Measurements from ENCODE around the gene NAGLU. TPM values are rescaled to one million over a fixed set of nuclear protein-coding genes. Genes with fewer than 3 reads are reported as not detected.

The NAGLU gene
- polyA plus RNA-seq, 2 of the 4 experiments (the other 2 are of a cell fraction) = 17.8 to 34.5 TPM

DNA sequence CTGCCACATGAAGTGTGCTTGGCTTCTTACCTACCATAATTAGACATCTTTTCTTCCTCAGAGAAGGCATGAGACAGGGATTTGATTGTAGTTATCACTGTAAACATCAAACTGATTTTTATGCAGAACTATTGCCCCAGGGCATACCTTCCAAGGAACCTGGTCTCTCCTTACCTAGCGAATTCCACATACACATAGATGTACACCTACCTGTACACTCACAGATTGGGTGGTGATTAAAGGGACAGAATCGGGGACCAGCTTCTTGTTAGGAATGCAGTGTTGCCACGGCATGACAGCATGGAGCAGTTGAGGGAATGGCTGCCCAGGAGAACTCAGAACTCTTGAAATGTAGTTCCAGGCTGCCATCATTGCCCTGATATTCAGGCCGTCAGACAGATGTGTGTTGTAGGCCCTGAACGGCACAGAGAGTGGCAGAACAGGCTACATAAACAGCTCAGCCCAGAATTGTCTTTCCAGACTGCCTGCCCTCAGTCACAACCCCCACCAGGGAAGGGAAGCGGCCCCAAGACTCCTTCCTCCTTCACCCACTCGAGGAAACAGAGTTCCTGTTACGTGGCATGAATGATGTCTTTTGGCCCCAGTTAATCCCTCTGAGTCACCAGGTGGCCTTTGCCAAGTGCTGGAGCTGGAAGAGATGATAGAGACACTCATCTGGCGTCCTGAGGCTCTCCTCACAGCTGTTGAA is 17.8 kb upstream of the NAGLU start:
- 0 out of 3 replicates have a peak overlapping the region, but pooled peaks have one; percentile 13 for H3K4me3 ChIP-seq

GRCh38 chr17:42518755-42519545 is 17.1 kb upstream of the NAGLU start:
- WGBS (ENCODE audit: missing lambda C conversion rate) = 16% methylated on average over 6 of the region's 6 CpGs
- H3K4me1 ChIP-seq = peaks cover 63% of the 10 kb centered on the region
- no peaks in the 10 kb centered on the region for H3K9me3 ChIP-seq
- ATAC-seq (peak; percentile 10 to 44; a peak in 5 of 6 replicates), DNase-seq (ENCODE audit: low read depth in 1 of 2, low spot score in 1 of 2) (peak in 1 of 2 experiments; percentile 84), FAIRE-seq (no peak)
- peak overlapping the region; percentile 83 for H3K4me2 ChIP-seq
- peak overlapping the region; percentile 14; the same call in 1 of the 3 replicates for H3K4me3 ChIP-seq
- H3K27ac ChIP-seq = peak overlapping the region; percentile 95 to 98
- POLR2A ChIA-PET = interaction anchor here (0.6 to 4.5 kb wide), 11 partner anchors 8 to 194 kb away, joined by 3 to 66 read pairs (median 5); partner anchors contain the start of genes CAVIN1, NAGLU and STAT3
- CTCF ChIA-PET = interaction anchor here (0.5 to 17.8 kb wide), 37 partner anchors 8 to 332 kb away, joined by 3 to 364 read pairs (median 8); partner anchors contain the start of genes CAVIN1 and NAGLU
- TF ChIP-seq, protein P1, sequence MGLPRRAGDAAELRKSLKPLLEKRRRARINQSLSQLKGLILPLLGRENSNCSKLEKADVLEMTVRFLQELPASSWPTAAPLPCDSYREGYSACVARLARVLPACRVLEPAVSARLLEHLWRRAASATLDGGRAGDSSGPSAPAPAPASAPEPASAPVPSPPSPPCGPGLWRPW (IDR thresholded peaks at IDR 0.05) = no peak
- TF ChIP-seq ATOH8 (CRISPR knock-in tag; IDR thresholded peaks at IDR 0.05; ENCODE audit: low read depth) (no peak; the same call in 1 of the 2 replicates), MAFK (IDR thresholded peaks at IDR 0.05; ENCODE audit: partially characterized antibody) (no peak), GATA3 (IDR thresholded peaks at IDR 0.05; ENCODE audit: borderline replicate concordance) (peak; percentile 10; the same call in 1 of the 2 replicates), PBX3 (IDR thresholded peaks at IDR 0.05) (no peak), POLR2A (IDR thresholded peaks at IDR 0.05; ENCODE audit: low read length) (0 out of 2 replicates have a peak, but pooled peaks have one; percentile 10), EHMT2 (IDR thresholded peaks at IDR 0.05; ENCODE audit: low read depth) (no peak), CEBPB (IDR thresholded peaks at IDR 0.05) (no peak), FOSL2 (IDR thresholded peaks at IDR 0.05) (no peak), FOSL2 (CRISPR knock-in tag; IDR thresholded peaks at IDR 0.05) (no peak)
- TF ChIP-seq, protein P2, sequence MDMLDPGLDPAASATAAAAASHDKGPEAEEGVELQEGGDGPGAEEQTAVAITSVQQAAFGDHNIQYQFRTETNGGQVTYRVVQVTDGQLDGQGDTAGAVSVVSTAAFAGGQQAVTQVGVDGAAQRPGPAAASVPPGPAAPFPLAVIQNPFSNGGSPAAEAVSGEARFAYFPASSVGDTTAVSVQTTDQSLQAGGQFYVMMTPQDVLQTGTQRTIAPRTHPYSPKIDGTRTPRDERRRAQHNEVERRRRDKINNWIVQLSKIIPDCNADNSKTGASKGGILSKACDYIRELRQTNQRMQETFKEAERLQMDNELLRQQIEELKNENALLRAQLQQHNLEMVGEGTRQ (IDR thresholded peaks at IDR 0.05) = no peak

More for the DNA sequence above, 17.8 kb upstream of the NAGLU start:
- peak; percentile 75 to 76; a peak in 3 of 5 replicates for TF ChIP-seq JUN (IDR thresholded peaks at IDR 0.05)
- 0 out of 2 replicates have a peak, but pooled peaks have one; percentile 74 for TF ChIP-seq ATOH8 (CRISPR knock-in tag; IDR thresholded peaks at IDR 0.05; ENCODE audit: low read depth)
- TF ChIP-seq, protein P3, sequence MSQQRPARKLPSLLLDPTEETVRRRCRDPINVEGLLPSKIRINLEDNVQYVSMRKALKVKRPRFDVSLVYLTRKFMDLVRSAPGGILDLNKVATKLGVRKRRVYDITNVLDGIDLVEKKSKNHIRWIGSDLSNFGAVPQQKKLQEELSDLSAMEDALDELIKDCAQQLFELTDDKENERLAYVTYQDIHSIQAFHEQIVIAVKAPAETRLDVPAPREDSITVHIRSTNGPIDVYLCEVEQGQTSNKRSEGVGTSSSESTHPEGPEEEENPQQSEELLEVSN (IDR thresholded peaks at IDR 0.05; ENCODE audit: borderline replicate concordance, low read depth) = 0 out of 2 replicates have a peak, but pooled peaks have one; percentile 37
- TF ChIP-seq KDM1A (IDR thresholded peaks at IDR 0.05; ENCODE audit: low read depth) = no peak
- peak; percentile 86 for TF ChIP-seq PBX3 (IDR thresholded peaks at IDR 0.05)
- no peak for TF ChIP-seq SREBF2 (IDR thresholded peaks at IDR 0.05)
- TF ChIP-seq GATA3 (IDR thresholded peaks at IDR 0.05; ENCODE audit: borderline replicate concordance) = peak; percentile 81; the same call in 1 of the 2 replicates
- TF ChIP-seq FOSL2 (IDR thresholded peaks at IDR 0.05) = peak; percentile 93
- TF ChIP-seq FOSL2 (CRISPR knock-in tag; IDR thresholded peaks at IDR 0.05) = peak; percentile 96
- TF ChIP-seq CEBPB (IDR thresholded peaks at IDR 0.05) = no peak; a peak in 1 of 4 replicates
- TF ChIP-seq, protein P4, sequence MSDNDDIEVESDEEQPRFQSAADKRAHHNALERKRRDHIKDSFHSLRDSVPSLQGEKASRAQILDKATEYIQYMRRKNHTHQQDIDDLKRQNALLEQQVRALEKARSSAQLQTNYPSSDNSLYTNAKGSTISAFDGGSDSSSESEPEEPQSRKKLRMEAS (IDR thresholded peaks at IDR 0.05) = peak; percentile 75
- TF ChIP-seq EP300 (IDR thresholded peaks at IDR 0.05) = peak; percentile 35 to 60; a peak in 2 of 5 replicates
- TF ChIP-seq FOXS1 (CRISPR knock-in tag; IDR thresholded peaks at IDR 0.05) = no peak
- no peak for TF ChIP-seq HOXA7 (CRISPR knock-in tag; IDR thresholded peaks at IDR 0.05)
- 0 out of 5 replicates have a peak, but pooled peaks of 1 of the 2 experiments have one; percentile 14 for TF ChIP-seq RAD21 (conservative IDR thresholded peaks at IDR 0.05 in 1 of 2, IDR thresholded peaks at IDR 0.05 in 1 of 2)
- no peak for TF ChIP-seq MAZ (IDR thresholded peaks at IDR 0.05; ENCODE audit: borderline replicate concordance, low read depth, low read length)
- TF ChIP-seq, protein P5, sequence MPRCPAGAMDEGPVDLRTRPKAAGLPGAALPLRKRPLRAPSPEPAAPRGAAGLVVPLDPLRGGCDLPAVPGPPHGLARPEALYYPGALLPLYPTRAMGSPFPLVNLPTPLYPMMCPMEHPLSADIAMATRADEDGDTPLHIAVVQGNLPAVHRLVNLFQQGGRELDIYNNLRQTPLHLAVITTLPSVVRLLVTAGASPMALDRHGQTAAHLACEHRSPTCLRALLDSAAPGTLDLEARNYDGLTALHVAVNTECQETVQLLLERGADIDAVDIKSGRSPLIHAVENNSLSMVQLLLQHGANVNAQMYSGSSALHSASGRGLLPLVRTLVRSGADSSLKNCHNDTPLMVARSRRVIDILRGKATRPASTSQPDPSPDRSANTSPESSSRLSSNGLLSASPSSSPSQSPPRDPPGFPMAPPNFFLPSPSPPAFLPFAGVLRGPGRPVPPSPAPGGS (IDR thresholded peaks at IDR 0.05) = peak; percentile 64; the same call in 1 of the 3 replicates
- TF ChIP-seq HOXB13 (CRISPR knock-in tag; IDR thresholded peaks at IDR 0.05; ENCODE audit: low read depth) = peak; percentile 67; the same call in 1 of the 2 replicates
- TF ChIP-seq SMC3 (IDR thresholded peaks at IDR 0.05) = 0 out of 3 replicates have a peak, but pooled peaks have one; percentile 6
- TF ChIP-seq HOXB5 (CRISPR knock-in tag; IDR thresholded peaks at IDR 0.05) = peak; percentile 95
- peak; percentile 83 for TF ChIP-seq JUNB (IDR thresholded peaks at IDR 0.05)
- no peak for TF ChIP-seq ESRRA (IDR thresholded peaks at IDR 0.05; ENCODE audit: borderline replicate concordance, low read length)
- H3K4me2 ChIP-seq = peak overlapping the region; percentile 83
- no peak for FAIRE-seq
- WGBS (ENCODE audit: missing lambda C conversion rate) = 17% methylated on average over 9 of the region's 9 CpGs
- H3K4me1 ChIP-seq = peaks cover 63% of the 10 kb centered on the region
- ChIA-PET CTCF (interaction anchor here (0.5 to 17.8 kb wide), 61 partner anchors 9 to 460 kb away, joined by 3 to 364 read pairs (median 5); partner anchors contain the start of genes CAVIN1, NAGLU and PSMC3IP), POLR2A (interaction anchor here (0.5 to 4.5 kb wide), 10 partner anchors 9 to 193 kb away, joined by 3 to 66 read pairs (median 3); partner anchors contain the start of genes CAVIN1, NAGLU and STAT3)
- peak overlapping the region; percentile 95 to 98 for H3K27ac ChIP-seq
- ATAC-seq = peak; percentile 55 to 57
- H3K9me3 ChIP-seq = no peaks in the 10 kb centered on the region
- peak; percentile 92 to 94 for DNase-seq (ENCODE audit: low read depth in 1 of 2, low spot score in 1 of 2)

Measured in A549 (cell line).